GM23248 (cell line): ENCODE results near the gene ZNF778. TPM values are rescaled to one million over a fixed set of nuclear protein-coding genes. Genes with fewer than 3 reads are reported as not detected.

Experiments used
- DNase-seq: peaks from one replicate; pipeline ENCODE4 v3.0.0-alpha.2; 2015
- H2AFZ ChIP-seq: fragments of 200-600 bp; sonication (generic); 2 replicates; pipeline ENCODE4 v1.6.1; 2016; ENCODE audit warnings: antibody characterized with exemption
- H3F3A ChIP-seq: fragments of 200-600 bp; sonication (generic); 2 replicates; pipeline ENCODE4 v1.6.1; 2016; ENCODE audit warnings: mild to moderate bottlenecking, antibody characterized with exemption, mixed run types; ENCODE audit not compliant: insufficient read depth
- H3K27ac ChIP-seq: fragments of 200-600 bp; sonication (generic); 2 replicates; pipeline ENCODE4 v1.5.1; 2016; ENCODE audit warnings: mild to moderate bottlenecking
- H3K27me3 ChIP-seq: fragments of 200-600 bp; sonication (generic); replicated peaks from 2 replicates; pipeline ENCODE4 v1.6.1; 2016; ENCODE audit warnings: mild to moderate bottlenecking; ENCODE audit not compliant: insufficient read depth
- H3K36me3 ChIP-seq: fragments of 200-600 bp; sonication (generic); 2 replicates; pipeline ENCODE4 v1.6.1; 2016; ENCODE audit warnings: low read depth, mild to moderate bottlenecking
- H3K4me1 ChIP-seq: fragments of 200-600 bp; sonication (generic); 2 replicates; pipeline ENCODE4 v1.6.1; 2016; ENCODE audit warnings: mild to moderate bottlenecking; ENCODE audit not compliant: insufficient read depth
- H3K4me2 ChIP-seq: fragments of 200-600 bp; sonication (generic); one replicate; pipeline ENCODE4 v1.6.1; 2016; ENCODE audit warnings: mild to moderate bottlenecking; ENCODE audit not compliant: unreplicated experiment
- H3K4me3 ChIP-seq: fragments of 200-600 bp; sonication (generic); 2 replicates; pipeline ENCODE4 v1.5.1; 2016; ENCODE audit warnings: mild to moderate bottlenecking
- H3K79me2 ChIP-seq: fragments of 200-600 bp; sonication (generic); 2 replicates; pipeline ENCODE4 v1.6.1; 2016; ENCODE audit warnings: mild to moderate bottlenecking; ENCODE audit not compliant: insufficient read depth
- H3K9ac ChIP-seq: fragments of 200-600 bp; sonication (generic); 2 replicates; pipeline ENCODE4 v1.6.1; 2016; ENCODE audit warnings: mild to moderate bottlenecking
- H3K9me2 ChIP-seq: fragments of 200-600 bp; sonication (generic); 2 replicates; pipeline ENCODE4 v1.6.1; 2016; ENCODE audit warnings: mixed run types, mild to moderate bottlenecking, moderate library complexity; ENCODE audit not compliant: insufficient read depth
- H3K9me3 ChIP-seq: fragments of 200-600 bp; sonication (generic); one replicate; pipeline ENCODE4 v1.6.1; 2017; ENCODE audit warnings: low read depth
- H4K20me1 ChIP-seq: fragments of 200-600 bp; sonication (generic); 2 replicates; pipeline ENCODE4 v1.6.0; 2016; ENCODE audit not compliant: insufficient read depth
- EZH2 ChIP-seq: fragments of 200-600 bp; sonication (generic); IDR thresholded peaks from 2 replicates; pipeline ENCODE4 v1.6.1; 2018; ENCODE audit warnings: antibody characterized with exemption, mild to moderate bottlenecking; ENCODE audit not compliant: insufficient read depth, poor library complexity, severe bottlenecking
- EZH2phosphoT487 ChIP-seq: fragments of 200-600 bp; sonication (generic); IDR thresholded peaks from 2 replicates; pipeline ENCODE4 v1.6.1; 2018; ENCODE audit warnings: antibody characterized with exemption, moderate library complexity, mild to moderate bottlenecking, low read depth; ENCODE audit not compliant: insufficient read depth
- WGBS, 2 experiments: methylation state at CpG; one replicate each; pipeline ENCODE4 v1.1.6; 2015 to 2017; ENCODE audit warnings: low lambda C conversion rate in 2 of 2, low coverage in 1 of 2; ENCODE audit errors: missing lambda C conversion rate in 2 of 2; 5-methylcytosine and 5-hydroxymethylcytosine counted together
- in situ Hi-C: fragments of 300-500 bp; cut with MboI; formaldehyde crosslinking; loops from 2 replicates; pipeline ENCODE4 v1.15.0; 2020
- polyA plus RNA-seq: library from polyadenylated mRNA; unstranded; fragments of >200 nt; fragmentation: Nextera tagmentation; extraction: Ambion mirVana; gene quantifications from 2 replicates; pipeline ENCODE4 v1.2.1, GENCODE V29; 2016
- total RNA-seq: library from RNA; depleted of rRNA; stranded (reverse); fragments of >200 nt; shearing (Covaris generic); gene quantifications from 2 replicates; pipeline ENCODE4 v1.2.3, GENCODE V29; 2014

The ZNF778 gene
- total and polyA plus RNA-seq, 2 experiments from 2014 or later = 3.0 to 3.6 TPM

DNA sequence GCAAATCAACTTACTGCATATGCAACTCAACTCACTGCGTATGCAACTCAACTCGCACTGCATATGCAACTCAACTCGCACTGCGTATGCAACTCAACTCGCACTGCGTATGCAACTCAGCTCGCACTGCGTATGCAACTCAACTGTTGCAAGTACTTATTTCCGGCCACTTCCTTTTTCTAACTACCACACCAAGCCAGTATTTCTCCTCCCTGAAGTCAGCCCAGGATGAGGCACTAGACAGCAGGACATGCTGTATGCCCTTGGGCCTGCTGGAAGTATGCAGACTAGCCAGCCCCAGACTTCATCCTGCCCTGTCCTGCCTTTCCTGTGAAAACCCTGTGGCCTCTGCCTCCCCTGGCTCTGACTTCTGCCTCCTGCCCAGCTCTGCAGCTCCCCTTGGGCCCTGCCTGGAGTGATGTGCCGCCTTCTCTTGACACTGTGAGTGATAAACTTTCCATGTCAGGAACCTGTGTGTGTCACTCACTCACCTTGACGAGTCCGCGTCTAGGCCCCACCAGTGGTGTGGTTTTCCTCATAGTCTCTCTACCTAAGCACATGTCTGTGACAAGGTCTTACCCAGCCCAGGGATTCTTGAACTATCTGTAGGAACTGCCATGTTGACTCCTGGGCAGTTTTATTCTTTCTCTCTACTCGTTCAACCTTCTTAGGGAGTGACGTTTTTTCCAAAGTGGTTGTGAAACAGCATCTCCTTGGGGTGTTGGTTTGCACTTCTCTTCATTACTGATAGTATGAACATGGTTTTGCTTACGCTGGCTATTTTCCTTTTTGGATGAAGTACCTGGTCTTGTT is 16.4 kb downstream of the ZNF778 start:
- in situ Hi-C loops = no loop called here
- Histone ChIP-seq H3K27ac (no peak overlapping the region), H3K27me3 (no peaks in the 10 kb centered on the region), H3K79me2 (peaks cover 13% of the 10 kb centered on the region), H3K9me3 (no peaks in the 10 kb centered on the region), H3K4me3 (no peak overlapping the region), H3K4me2 (no peak overlapping the region), H3K36me3 (peaks cover 20% of the 10 kb centered on the region), H3K9ac (no peak overlapping the region), H3K4me1 (no peaks in the 10 kb centered on the region), H2AFZ (no peak overlapping the region), H3F3A (no peaks in the 10 kb centered on the region), H4K20me1 (no peaks in the 10 kb centered on the region), H3K9me2 (no peaks in the 10 kb centered on the region)
- no peak for DNase-seq
- WGBS, 2 experiments = 98% methylated on average over 16 of the region's 16 CpGs
- TF ChIP-seq EZH2phosphoT487 (no peak), EZH2 (no peak)

GRCh38 chr16:89237733-89238132 is 20.2 kb downstream of the ZNF778 start:
- Histone ChIP-seq H3K9me3 (no peaks in the 10 kb centered on the region), H3K9ac (no peak overlapping the region), H3K79me2 (peaks cover 5% of the 10 kb centered on the region; the same call in 1 of the 2 replicates), H3K4me1 (no peaks in the 10 kb centered on the region), H4K20me1 (no peaks in the 10 kb centered on the region), H3F3A (peaks cover 7% of the 10 kb centered on the region), H3K27me3 (no peaks in the 10 kb centered on the region), H3K27ac (no peak overlapping the region), H2AFZ (no peak overlapping the region), H3K4me3 (no peak overlapping the region), H3K4me2 (no peak overlapping the region), H3K9me2 (no peaks in the 10 kb centered on the region), H3K36me3 (peaks cover 17% of the 10 kb centered on the region)
- no peak for DNase-seq
- 95 to 97% methylated on average over 3 of the region's 3 CpGs for WGBS, 2 experiments
- no peak for TF ChIP-seq EZH2phosphoT487
- no peak for TF ChIP-seq EZH2
- in situ Hi-C loops = no loop called here

DNA sequence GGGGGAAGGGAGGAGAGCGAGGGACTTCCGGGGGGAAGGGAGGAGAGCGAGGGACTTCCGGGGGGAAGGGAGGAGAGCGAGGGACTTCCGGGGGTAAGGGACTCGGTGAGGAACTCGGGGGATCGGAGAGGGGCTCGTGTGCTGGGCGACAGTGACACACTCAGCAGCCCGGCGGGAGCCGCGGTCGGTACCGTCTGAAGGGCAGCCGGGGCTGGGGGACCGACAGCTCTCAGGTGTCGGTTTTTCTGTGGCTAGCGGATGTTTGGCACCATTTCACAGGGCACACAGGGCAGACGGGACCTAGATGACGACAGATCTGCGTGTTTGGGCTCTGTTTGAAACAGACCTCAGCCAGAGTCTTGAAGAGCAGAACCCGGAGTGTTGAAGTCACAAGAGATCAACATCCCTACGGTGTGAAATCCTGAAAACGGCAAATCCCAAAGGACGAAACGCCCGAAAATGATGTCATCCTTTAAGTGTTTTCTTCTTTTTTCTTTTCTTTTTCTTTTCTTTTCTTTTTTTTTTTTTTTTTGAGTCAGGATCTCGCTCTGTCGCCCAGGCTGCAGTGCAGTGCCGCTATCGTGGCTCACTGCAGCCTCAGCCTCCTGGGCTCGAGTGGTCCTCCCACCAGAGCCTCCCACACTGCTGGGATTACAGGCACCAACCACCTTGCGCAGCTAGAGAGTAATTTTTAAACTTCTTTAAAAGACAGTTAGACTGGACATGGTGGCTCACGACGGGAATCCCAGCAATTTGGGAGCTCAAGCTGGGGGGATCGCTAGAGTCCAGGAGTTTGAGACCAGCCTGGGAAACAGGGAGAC is 23.9 kb downstream of the ZNF778 start:
- H3K9me3 ChIP-seq = no peaks in the 10 kb centered on the region
- H3K4me3 ChIP-seq = peak overlapping the region; percentile 93
- peak overlapping the region; percentile 93 for H3K27ac ChIP-seq
- H3K27me3 ChIP-seq = no peaks in the 10 kb centered on the region
- WGBS, 2 experiments = 5 to 6% methylated on average over 27 to 39 of the region's 39 CpGs
- no peaks in the 10 kb centered on the region for H3K4me1 ChIP-seq
- peaks cover 5% of the 10 kb centered on the region; the same call in 1 of the 2 replicates for H3K79me2 ChIP-seq
- no peaks in the 10 kb centered on the region for H3K9me2 ChIP-seq
- no peaks in the 10 kb centered on the region for H3K36me3 ChIP-seq
- in situ Hi-C loops = no loop called here
- H3K9ac ChIP-seq = peak overlapping the region; percentile 95
- DNase-seq = peak; percentile 87
- H3K4me2 ChIP-seq = peak overlapping the region; percentile 89
- no peak for TF ChIP-seq EZH2
- TF ChIP-seq EZH2phosphoT487 = no peak
- peaks cover 11% of the 10 kb centered on the region for H3F3A ChIP-seq
- H2AFZ ChIP-seq = peak overlapping the region; percentile 94
- no peaks in the 10 kb centered on the region for H4K20me1 ChIP-seq

DNA sequence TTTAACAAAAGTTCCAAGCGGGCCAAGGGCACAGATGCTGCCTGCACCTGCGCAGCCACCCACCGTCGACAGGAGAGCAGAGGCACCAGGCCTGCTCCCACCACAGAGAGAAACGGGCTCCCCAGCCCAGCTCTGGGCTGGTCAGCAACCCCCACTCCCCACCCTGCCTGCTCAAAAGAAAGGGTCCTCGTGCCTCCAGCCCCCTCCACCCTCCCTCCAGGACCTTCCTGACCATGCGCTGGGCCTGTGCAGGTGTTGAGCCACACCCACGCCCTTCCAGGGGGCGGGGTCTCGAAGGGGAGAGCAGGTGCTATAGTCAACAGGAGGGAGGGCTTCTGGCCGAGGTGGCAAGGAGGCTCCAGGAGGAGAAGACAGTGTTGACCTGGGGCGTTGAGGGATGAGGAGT is 25.3 kb downstream of the ZNF778 start:
- Histone ChIP-seq H3K4me3 (no peak overlapping the region), H3K79me2 (peaks cover 5% of the 10 kb centered on the region; the same call in 1 of the 2 replicates), H3K27ac (no peak overlapping the region), H3K36me3 (no peaks in the 10 kb centered on the region), H3K9ac (no peak overlapping the region), H3K4me1 (no peaks in the 10 kb centered on the region), H3K27me3 (no peaks in the 10 kb centered on the region), H3F3A (peaks cover 12% of the 10 kb centered on the region), H3K9me3 (no peaks in the 10 kb centered on the region), H3K9me2 (no peaks in the 10 kb centered on the region), H4K20me1 (no peaks in the 10 kb centered on the region), H2AFZ (no peak overlapping the region), H3K4me2 (no peak overlapping the region)
- TF ChIP-seq EZH2 (no peak), EZH2phosphoT487 (no peak)
- in situ Hi-C loops = no loop called here
- DNase-seq = no peak
- WGBS, 2 experiments = 55 to 57% methylated on average over 11 to 12 of the region's 12 CpGs
